AG04450 (cell line): ENCODE data around the gene MTHFS. TPM values are rescaled to one million over a fixed set of nuclear protein-coding genes. Genes with fewer than 3 reads are reported as not detected.
"Not testable (repeated sequence)": the region's sequence is repeated elsewhere in the genome, so short reads cannot be mapped to it uniquely, and the experiment has no call there.

Experiments used
- CTCF ChIA-PET: fragments of 300-600, 350-600 bp; formaldehyde crosslinking; extraction: SDS; loops from one replicate; lab custom pipeline; 2022; ENCODE audit warnings: antibody characterized with exemption, inconsistent platforms; lab: Charles Lee
- POLR2A ChIA-PET: fragments of 350-600 bp; formaldehyde crosslinking; extraction: SDS; loops from one replicate; lab custom pipeline; 2021; ENCODE audit warnings: antibody characterized with exemption, inconsistent platforms; lab: Yijun Ruan, JAX
- DNase-seq: peaks from one replicate; pipeline ENCODE4 v3.0.0-alpha.2; 2011; ENCODE audit warnings: low read depth, low spot score
- H3K27ac ChIP-seq: one replicate; pipeline ENCODE4 v1.5.1; 2012; ENCODE audit warnings: low read depth, low read length, control low read depth
- H3K27me3 ChIP-seq: one replicate; pipeline ENCODE4 v1.6.0; 2012; ENCODE audit warnings: low read length; ENCODE audit not compliant: control insufficient read depth, insufficient read depth
- H3K4me3 ChIP-seq: 2 replicates; pipeline ENCODE4 v1.5.1; 2011; ENCODE audit warnings: mild to moderate bottlenecking, low read depth, low read length, control low read depth
- H3K9me3 ChIP-seq: 2 replicates; pipeline ENCODE4 v1.5.1; 2012; ENCODE audit warnings: low read length; ENCODE audit not compliant: control insufficient read depth, insufficient read depth
- polyA plus RNA-seq: library from polyadenylated mRNA; depleted of rRNA; stranded (reverse); fragments of >200 nt; gene quantifications from 2 replicates; pipeline ENCODE4 v1.2.3, GENCODE V29; 2011
- TF ChIP-seq, protein P1 (sequence below): IDR thresholded peaks from 2 replicates; pipeline ENCODE4 v1.5.1; 2011; ENCODE audit warnings: low read depth, low read length, control low read depth, inconsistent platforms

Gene MTHFS
- polyA plus RNA-seq, 1 experiment = 20.0 TPM

DNA sequence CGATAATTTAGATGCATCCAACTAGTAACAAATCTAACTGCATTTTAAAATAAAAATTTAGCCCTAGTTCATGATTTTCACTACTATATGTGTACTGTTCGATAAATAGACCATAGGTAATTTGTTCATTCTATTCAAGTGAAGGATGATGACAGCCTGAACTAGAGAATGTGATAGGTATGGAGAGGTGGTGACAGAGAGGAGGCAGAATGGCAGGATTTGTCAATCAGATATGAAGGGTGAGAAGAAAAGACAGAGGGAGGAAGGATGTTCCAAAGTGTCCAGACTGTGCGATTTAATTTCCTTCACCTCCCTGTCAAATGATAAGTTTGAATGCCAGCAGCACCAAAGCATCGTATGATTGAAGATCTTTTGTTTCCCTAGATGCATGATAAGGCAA lies 42.6 kb upstream of the MTHFS start:
- TF ChIP-seq, protein P1, sequence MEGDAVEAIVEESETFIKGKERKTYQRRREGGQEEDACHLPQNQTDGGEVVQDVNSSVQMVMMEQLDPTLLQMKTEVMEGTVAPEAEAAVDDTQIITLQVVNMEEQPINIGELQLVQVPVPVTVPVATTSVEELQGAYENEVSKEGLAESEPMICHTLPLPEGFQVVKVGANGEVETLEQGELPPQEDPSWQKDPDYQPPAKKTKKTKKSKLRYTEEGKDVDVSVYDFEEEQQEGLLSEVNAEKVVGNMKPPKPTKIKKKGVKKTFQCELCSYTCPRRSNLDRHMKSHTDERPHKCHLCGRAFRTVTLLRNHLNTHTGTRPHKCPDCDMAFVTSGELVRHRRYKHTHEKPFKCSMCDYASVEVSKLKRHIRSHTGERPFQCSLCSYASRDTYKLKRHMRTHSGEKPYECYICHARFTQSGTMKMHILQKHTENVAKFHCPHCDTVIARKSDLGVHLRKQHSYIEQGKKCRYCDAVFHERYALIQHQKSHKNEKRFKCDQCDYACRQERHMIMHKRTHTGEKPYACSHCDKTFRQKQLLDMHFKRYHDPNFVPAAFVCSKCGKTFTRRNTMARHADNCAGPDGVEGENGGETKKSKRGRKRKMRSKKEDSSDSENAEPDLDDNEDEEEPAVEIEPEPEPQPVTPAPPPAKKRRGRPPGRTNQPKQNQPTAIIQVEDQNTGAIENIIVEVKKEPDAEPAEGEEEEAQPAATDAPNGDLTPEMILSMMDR = no peak
- CTCF ChIA-PET = no interaction called here
- no peaks in the 10 kb centered on the region for H3K9me3 ChIP-seq

DNA sequence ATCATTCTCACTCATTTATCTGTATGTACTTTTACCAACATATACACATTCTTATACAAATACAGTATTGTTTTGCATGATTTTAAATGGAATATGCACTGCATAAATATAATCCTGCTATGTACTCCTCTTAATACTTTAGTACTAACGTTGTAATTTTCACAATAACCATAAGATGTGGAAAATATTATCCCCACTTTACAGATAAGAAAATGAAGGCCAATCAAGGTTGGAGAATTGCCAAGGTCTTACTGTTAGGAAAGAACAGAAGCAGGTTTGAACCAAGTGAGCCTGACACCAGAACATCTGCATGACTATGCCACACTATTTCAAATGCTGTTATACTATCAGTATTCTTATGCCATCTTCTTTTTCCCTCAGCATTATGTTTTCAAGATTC lies 41.3 kb upstream of the MTHFS start:
- H3K27ac ChIP-seq = no peak overlapping the region
- no peaks in the 10 kb centered on the region for H3K27me3 ChIP-seq
- TF ChIP-seq, protein P1 = no peak
- no peak overlapping the region for H3K4me3 ChIP-seq
- CTCF ChIA-PET = no interaction called here
- POLR2A ChIA-PET = no interaction called here
- no peaks in the 10 kb centered on the region for H3K9me3 ChIP-seq
- no peak for DNase-seq

More for the DNA sequence above, 42.6 kb upstream of the MTHFS start:
- Histone ChIP-seq H3K4me3 (no peak overlapping the region), H3K27me3 (no peaks in the 10 kb centered on the region), H3K27ac (no peak overlapping the region)
- POLR2A ChIA-PET = no interaction called here
- no peak for DNase-seq

DNA sequence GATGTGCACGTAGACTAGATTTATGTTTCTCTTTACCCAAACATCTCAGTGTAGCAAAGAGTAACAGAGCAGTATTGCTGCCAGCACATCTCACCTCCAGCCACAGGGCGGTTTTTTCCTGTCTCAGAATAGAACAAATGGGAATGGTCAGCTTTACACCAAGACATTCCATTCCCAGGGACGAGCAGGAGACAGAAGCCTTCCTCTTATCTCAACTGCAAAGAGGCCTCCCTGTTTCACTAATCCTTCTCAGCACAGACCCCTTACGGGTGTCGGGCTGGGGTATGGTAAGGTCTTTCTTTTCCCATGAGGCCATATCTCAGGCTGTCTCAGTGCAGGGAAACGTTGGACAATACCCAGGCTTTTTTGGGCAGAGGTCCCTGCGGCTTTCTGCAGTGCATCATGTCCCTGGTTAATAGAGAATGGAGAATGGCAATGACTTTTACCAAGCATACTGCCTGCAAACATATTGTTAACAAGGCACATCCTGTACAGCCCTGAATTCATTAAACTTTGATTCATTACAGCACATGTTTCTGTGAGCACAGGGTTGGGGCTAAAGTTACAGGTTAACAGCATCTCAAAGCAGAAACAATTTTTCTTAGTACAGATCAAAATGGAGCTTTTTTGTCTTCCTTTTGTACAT lies 38.9 kb upstream of the MTHFS start:
- CTCF ChIA-PET, H3K27ac ChIP-seq, POLR2A ChIA-PET, H3K4me3 ChIP-seq, H3K9me3 ChIP-seq, DNase-seq, H3K27me3 ChIP-seq: not testable (repeated sequence)

DNA sequence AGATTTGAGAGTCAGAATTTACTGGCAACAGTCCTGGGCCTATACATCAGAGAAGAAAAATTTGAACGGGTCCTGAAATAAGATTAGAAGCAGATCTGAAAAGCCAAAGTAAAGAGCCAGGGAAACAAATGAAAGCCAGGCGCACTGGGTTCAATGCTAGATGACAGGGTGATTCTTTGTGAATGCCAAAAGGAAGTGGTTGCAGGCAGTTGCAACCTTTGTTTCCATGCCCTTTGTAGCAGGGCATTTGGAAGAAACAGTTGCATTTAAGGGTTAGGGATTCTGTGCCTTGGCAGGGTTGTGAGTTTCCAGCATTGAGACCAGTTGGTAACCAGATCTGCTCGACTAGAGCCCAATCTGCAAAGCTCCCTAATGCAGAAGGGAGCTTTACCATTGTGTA lies 36.4 kb upstream of the MTHFS start:
- no peak for DNase-seq
- CTCF ChIA-PET = interaction anchor here (0.9 kb wide), 1 partner anchor 80 kb away, joined by 3 read pairs; no protein-coding TSS in a partner anchor
- POLR2A ChIA-PET = no interaction called here

DNA sequence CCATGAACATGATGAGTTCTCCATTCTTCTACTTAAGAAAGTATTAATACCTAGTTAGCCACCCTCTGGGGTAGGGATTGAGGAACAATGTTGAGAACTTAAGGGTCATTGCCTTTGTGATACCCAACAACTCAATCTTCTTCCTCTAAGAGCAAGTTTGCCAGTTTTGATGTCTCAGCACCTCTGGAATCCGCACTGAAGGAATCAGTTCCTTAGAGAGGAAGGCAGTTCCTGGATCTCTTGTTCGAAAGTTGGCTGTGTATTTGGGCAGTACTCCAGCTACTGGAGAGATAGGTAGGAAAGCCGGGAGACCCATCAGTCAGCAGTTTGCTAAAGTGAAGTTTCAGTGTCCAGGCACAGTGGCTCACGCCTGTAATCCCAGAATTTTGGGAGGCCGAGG lies 35.6 kb upstream of the MTHFS start:
- Histone ChIP-seq H3K9me3 (no peaks in the 10 kb centered on the region), H3K27ac (no peak overlapping the region), H3K4me3 (no peak overlapping the region), H3K27me3 (peaks cover 4% of the 10 kb centered on the region)
- ChIA-PET POLR2A (interaction anchor here (1.0 kb wide), 1 partner anchor 9 kb away, joined by 4 read pairs; no protein-coding TSS in a partner anchor), CTCF (no interaction called here)
- no peak for DNase-seq
- TF ChIP-seq, protein P1 = no peak

More for the DNA sequence above, 36.4 kb upstream of the MTHFS start:
- no peaks in the 10 kb centered on the region for H3K9me3 ChIP-seq
- peaks cover 4% of the 10 kb centered on the region for H3K27me3 ChIP-seq
- TF ChIP-seq, protein P1 = no peak
- H3K4me3 ChIP-seq = no peak overlapping the region
- H3K27ac ChIP-seq = no peak overlapping the region
